HG02884 (cell line): ENCODE data around the gene H1-8.

Source experiments
- ATAC-seq: cut with Tn5 transposase; IDR thresholded peaks from one replicate; pipeline ENCODE4 v1.9.1; 2021; ENCODE audit warnings: mild to moderate bottlenecking, moderate library complexity; ENCODE audit not compliant: unreplicated experiment

The H1-8 gene

DNA sequence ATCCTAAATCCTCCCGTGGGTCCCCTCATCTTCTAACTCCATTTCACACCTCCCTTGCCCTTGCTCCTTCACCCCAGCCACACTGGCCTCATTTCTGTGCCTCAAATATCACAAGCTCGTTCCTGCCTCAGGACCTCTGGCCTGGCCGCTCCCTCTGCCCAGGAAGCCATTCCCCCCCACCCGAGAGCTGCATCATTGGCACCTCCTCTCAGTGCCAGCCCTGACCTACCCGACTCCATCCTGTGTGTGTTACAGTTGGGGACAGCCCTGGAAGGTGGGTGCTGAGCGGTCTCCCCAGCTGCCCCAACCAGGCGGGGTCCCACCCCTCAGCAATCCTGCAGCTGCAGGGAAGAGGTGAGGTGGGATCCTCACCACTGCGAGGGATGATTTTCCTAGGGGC is 49.0 kb downstream of the H1-8 start:
- no peak for ATAC-seq

DNA sequence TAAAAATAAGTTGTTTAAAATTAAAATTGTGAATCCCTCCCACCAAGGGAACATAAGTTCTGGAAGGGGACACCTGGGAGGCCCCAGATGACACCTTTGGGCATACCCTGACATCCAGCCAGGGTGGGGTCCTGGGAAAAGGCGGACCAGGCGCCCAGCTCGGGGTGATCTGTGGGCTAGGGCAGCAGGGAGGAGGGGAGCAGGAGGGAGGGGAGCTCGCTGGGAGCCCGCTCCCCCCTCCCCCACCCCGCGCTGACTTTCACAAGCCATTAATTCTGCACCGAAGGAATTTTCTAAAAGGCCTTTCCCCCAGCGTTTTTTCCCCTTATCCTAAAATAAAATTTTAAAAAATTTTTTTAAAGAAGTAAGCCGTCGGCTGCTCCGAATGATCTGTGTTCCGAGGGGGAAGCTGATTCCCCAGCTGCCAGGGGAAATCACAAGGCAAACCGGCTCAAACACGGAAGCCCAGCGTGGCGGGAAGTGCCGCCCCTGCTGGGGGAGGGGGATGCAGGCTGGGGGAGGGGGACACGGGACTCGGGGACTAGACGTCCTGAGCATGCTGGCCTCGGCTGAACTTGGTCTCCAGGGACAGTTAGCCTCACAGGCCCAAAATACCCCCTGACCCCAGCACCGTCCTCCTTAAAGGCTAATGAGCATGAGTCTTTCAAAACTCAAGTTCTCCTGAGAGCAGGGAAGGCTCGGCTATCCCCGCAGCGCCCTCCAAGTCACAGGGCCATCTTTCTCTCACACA is 49.6 kb downstream of the H1-8 start:
- no peak for ATAC-seq

DNA sequence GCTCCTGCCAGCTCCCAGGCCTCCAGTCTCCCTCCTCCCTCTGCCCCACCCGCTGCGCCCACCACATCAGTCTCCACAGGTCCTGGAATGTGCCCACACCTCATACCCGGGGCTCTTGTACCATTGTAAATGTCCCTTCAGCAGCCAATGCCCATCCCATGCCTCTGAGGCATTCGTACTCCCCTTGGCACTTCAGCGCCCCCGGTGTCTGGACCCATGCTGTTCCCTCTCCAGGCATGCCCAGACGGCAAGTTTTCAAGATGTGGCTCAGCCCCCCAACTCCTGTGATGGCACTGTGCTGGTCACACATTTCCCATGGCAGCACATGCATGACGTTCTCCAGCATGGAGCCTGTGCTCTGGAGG is 50.2 kb downstream of the H1-8 start:
- ATAC-seq = no peak

- no peak for ATAC-seq
These were observed 50.8 kb downstream of the H1-8 start for GRCh38 chr3:129593595-129594339.

DNA sequence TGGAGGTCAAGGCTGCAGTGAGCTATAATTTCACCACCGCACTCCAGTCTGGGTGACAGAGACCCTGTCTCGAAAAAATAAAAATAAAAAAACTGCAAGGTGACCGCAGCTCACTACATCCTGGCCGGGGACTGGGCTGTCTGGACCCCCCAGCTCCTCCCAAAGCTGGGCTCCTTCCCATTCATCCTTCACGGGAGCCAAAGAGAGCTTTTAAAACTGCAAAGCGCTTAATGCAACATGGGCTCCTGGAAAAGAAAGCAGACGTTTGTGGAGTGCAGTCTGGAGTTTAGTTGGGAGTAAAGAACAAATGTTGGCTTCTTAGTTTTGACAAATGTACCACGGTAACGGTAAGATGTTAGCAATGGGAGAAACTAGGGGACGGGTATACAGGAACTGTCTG is 51.4 kb downstream of the H1-8 start:
- ATAC-seq = no peak

- ATAC-seq = no peak
These were observed 52.0 kb downstream of the H1-8 start for GRCh38 chr3:129594907-129595390.

DNA sequence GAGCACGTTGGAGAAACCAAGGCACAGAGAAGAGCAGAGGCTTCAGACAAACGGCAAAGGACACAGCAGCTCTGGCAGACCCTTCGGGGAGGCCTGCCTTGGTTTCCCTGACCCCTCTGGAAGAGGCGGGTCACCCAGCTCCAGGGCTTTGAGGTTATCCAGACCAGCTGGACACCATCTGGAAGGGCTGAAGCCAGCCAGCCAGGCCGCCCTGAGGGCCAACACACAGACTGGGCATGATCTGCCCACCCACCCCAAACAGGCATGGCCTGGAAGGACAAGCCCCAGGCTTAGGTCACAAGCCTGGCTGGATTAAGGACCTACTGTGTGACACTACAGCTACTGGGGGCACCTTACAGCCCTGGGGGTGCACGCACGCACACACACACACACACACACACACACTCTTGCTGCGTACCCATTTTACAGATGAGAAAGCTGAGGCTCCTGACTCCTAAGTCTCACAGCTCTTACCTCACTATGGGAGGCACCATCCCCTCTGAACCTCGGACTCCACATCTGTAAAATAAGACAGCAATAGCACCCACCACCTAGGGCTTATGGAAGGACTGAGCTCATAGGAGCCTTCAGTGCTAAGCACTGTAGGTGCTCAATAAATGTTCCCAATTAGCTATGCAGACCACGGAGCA is 52.7 kb downstream of the H1-8 start:
- ATAC-seq = no peak

- no peak for ATAC-seq
These were observed 53.5 kb downstream of the H1-8 start for GRCh38 chr3:129596194-129597086.

- no peak for ATAC-seq
These were observed 54.4 kb downstream of the H1-8 start for GRCh38 chr3:129597087-129597999.

DNA sequence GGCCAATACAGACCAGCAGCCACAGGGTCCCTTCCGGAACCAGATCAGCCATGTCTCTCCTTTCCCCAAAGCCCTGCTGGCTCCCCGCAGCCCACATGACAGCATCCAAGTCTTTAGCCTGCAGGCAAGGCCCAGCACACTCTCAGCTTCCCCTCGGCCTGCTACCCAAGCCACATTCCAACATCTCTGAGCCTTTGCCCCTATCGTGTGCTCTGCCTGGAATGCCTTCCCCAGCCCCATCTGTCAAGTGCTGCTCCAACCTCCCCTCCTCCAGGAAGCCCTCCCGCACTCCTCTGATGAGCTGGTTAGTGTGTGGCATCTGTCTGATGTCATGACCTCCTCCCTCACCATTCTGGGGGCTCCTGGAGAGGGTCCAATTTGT is 55.0 kb downstream of the H1-8 start:
- no peak for ATAC-seq

- no peak for ATAC-seq
These were observed 55.5 kb downstream of the H1-8 start for GRCh38 chr3:129598484-129598883.

DNA sequence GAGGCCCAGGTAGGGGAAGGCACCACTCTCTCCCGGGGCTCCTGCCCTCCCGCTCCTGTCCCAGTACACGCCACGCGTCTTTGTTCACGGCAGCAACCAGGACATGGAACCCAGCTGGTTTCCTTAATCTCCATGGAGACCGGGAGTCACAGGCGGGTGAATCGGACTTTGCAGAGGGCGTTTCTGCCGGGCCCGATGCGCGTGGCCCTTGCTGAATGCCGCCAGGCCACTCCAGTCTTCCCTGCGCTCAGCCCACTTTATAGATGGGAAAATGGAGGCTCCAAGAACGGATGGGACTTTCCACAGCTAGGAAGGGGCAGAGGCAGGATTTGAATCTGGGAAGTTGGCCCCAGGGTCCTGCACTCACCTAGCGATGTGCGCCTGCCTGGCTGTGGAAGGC is 56.1 kb downstream of the H1-8 start:
- no peak for ATAC-seq

DNA sequence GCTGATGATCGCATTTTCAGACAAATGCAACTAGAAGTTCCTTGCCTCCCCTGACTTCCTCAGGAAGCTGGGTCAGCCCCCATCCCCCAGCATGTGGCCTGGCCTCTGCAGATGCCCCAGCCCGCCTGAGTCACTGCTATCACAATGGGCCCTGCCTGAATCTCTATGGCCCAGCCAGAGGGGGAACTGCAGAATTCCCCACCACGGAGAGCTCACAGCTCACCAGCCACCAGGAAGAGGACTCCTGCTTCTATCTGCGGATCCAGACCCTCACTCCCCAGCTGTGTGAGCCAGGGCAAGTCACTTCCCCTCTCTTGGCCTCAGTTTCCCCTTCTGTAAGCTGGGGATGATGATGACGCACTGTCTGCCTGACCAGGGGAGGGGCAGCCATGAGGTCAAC is 56.6 kb downstream of the H1-8 start:
- ATAC-seq = no peak

DNA sequence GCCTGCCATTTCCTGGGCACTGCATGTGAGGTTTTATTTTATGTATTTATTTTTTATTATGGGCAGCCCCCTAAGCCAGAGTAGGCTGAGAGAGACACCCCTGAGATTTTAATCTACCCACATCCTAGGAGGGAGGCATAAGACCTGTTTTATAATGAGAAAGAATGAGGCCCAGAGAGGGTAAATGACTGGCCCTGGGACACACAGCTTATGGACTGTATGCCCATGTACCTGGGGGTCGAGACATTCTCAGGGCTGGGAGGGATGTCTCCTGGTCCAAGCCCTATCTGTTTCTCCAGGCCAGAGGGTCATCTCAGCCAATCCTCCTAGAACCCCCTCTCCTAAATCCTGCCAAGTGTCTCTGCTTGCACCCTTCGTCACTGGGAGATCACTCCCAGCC is 57.4 kb downstream of the H1-8 start:
- ATAC-seq = no peak
